Glomerular visceral epithelial cell (primary cell): Measurements from ENCODE around the gene MRGPRD.

ENCODE experiments used
- DNase-seq: peaks from one replicate; pipeline ENCODE4 v3.0.0-alpha.2; 2016; ENCODE audit errors: extremely low spot score

Gene MRGPRD

DNA sequence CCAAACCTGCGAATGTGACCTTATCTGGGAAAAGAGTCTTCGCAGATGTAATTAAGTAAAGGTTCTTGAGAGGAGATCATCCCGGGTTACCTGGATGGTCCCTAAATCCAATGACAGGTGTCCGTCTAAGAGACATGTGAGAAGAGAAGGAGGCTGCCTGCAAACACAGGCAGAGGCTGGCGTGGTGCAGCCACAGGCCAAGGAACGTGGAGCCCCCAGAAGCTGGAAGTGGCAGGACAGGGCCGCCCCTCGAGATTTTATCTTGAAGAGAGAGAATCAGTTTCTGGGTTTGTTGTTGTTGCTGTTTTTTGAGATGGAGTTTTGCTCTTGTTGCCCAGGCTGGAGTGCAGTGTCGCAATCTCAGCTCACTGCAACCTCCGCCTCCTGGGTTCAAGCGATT is 33.6 kb downstream of the MRGPRD start:
- DNase-seq: no peak

DNA sequence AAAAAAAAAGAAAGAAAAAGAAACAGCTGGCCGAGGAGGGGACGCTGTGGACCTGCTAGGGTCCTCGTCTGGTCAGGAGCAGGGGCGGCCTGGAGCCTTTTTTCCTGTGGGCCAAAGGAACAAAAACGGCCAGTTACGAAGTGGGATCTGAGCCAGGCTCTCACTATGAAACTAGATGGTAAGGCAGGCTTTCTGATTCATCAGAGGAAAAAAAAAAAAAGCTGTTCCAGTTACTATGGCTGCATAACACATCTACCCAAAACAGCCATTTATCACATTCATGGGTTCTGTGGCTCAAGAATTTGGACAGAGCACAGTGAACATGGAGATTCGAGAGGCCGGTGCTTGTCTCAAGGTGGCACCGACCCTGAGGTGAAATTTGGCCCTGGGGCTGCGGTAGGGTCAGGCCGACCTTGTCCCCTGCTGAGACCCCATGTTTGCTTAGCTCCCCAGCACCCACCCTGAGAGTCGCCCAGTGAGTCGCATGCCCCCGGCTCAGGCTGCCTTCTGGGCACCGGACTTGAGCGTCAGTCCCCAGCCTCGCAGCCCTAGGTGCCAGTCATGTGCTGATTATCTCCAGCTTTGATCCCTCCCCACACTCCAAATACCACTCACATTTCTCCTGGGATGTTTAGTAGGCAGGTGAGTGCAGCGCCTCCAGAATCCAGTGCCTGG is 34.2 kb downstream of the MRGPRD start:
- peak; percentile 23 for DNase-seq

DNA sequence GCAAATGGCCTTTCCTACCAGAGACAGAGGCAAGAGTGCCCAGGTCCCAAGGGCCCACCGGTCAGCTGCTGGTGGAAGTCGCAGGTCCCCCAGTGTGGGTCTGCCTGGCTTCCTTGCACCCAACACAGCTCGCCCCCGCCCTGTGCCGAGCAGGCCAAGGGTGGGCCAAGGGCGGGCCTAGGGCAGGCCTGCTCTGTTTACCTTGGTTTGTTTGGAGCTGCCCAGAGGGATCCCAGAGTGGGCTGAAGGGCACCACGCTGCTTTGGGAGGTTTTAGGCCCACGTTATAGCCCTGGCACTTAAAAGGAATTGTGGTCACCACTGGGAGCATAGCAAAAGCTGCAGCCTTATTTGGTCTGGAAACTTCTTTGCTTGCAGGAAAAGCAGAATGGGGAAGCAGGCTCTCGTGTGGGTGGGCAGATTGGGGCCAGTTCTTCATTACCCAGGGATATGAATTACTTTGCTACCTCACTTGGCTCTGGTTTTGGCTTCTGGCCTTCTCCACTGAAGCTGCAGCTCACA is 38.0 kb downstream of the MRGPRD start:
- no peak for DNase-seq

DNA sequence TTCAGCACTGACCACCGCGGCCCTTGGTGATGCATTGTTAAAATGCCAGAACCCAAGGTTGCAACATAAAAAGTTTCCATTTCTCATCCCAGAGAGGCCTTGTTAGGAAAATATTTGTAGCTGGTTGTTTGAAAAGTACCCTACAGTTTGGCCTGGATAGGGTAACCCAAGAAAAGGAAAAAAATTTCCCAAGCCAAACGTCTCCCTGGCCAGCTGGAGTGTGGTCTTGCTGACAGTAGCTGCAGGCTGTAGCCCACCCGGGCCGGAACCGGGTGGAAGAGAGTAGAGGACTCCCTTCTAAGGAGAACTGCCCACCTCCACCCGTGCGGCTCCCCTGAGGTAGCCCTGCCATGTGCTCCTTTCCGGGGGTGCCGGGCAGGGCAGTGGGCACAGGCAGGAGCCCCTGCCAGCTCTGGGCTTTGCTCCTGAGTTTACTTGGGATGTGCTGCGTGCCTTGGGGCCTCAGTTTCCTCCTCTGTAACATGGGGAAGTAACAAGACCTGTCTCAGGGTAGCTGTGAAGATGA is 38.6 kb downstream of the MRGPRD start:
- DNase-seq: no peak

DNA sequence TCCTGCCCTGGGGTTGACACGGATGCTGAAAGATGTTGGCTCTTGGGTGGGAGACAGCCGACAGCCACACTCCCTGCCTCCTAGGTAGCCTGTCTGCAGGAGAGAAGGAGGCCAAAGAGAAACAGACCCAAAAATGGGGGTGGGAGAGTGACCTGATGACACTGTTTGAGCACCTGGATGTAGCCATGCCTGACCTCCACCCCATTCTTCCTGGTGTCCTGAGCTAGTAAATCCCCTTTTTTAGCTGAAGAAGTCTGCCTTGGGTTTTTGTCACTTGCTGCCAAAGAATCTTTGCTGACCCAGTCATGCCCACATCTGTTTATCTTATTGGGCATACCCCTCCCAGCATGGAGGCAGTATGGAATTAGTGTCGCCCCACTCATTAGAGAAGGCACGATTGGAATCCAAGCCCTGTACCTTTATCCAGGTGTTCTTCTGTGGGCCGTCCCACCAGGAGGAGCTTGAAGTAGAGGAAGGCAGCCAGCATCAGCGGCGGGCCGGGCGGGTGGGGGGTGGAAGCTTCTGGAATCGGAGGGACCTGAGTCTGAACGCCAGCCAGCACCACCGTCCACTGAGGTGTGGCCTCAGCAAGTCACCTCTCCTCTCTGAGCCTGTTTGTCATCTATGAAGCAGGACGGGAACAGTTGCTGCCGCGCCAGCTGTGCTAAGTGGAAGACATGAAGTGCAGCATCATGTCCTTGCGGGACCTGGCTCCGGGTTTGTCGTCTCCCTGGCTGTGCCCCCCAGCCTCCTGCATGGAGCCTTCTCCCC is 39.3 kb downstream of the MRGPRD start:
- no peak for DNase-seq

DNA sequence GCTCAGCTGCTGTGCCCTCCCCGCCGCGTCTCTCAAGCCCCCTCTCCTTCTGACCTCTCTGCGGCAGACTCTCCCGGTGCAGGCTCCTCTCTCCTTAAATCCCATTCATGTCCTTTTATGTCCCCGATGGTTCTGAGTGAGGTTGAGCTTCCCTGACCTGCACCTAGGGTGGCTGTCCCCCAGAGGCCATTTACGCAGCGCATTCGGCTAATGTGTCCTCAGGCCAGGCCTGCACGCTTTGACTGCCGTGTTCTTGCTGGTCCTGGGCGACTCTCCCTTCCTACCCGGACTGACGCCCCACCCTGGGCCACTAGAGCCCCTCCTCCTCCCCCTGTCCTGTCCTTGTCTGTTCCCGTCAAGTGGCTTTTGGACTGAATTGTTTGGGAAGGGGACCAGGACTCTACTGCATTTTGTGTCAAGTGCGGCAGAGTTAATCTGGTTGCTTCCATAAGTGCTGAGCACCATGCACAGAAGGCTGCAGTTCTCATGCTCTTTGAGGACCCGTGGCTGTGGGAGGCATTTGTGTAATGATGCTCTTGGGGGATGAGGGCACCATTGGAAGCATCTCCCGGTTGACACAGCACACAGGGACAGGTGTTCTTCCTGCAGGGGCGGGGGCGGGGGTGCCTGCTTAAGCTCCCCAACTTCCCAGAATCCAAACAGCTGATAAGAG is 40.0 kb downstream of the MRGPRD start:
- no peak for DNase-seq

DNA sequence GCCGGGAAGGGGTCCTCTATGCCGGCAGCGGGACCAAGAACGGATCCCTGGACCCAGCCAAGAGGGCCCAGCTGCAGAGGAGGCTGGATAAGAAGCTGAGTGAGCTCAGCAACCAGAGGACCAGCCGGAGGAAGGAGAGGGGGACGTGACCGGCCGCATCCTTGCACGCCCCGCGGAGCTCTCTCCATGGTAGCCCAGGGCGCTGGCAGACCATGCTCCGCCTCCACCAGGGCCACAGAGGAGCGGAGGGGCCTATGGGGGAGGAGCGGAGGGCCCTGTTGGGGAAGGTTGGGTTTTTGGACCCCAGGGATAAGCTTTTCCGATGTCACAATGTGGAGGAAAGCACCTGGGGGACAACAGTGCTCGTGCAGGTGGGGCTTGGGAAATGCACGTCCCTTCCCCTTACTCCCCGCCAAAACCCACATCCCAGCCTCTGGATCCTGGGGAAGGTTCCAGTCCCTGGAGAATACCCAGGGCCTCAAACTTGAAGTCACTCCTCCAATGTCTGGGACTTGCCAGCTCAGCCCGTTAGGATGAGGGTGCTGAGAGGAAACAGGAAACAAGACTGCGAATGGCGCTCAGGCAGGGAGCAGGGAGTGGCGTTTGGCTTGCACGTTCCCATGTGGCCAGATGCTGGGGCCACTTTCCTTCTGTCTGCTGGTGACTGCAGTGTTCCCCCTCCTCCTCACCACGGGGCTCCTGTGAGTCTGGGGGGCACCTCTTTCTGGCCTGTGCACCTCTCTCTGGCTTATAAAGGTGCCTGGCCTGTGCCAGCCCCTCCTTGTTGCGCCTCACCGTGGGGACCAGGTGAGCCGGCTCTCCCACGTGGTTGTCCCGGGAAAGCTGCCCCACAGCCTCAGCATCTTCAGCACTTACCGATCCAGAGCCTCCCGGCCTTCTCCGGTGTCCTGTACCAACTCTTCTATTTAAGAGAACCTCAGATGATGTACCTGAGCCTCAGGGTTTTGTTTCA is 40.9 kb downstream of the MRGPRD start:
- DNase-seq: no peak

DNA sequence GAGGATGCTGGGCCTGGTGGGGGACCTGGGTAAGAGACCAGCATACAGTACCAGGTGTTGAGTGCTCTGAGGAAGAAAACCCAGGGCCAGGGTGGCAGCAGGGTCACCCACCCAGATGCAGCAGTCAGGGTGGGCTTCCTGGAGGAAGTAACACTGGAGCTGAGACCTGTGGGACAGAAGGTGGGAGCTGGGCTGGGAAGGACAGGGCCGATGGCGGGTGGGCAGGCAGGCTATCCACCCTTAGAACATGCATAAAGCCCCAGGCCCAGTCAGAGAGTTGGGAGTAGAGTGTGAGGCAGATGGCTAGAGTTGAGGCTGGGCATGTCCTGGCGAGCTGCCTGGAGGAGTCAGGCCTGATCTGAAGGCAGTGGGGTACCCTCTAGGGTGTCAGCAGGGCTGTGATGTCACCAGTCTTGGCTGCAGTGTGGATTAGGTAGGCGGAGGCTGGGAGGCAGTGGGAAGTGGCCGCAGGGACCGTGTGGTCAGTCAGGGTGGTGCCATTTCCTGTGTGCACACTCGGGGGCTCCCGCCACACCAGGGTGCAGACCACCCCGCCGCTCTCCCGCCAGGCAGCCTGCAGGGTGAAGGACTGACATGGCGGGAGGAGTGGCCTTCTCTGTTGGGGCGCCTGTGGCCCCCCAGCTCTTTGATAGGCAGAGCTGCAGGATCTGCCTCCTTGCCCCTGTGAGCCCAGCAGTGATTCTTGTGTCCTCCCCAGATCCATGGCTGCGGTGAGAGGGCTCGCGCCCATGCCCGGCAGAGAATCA is 41.8 kb downstream of the MRGPRD start:
- DNase-seq: no peak

DNA sequence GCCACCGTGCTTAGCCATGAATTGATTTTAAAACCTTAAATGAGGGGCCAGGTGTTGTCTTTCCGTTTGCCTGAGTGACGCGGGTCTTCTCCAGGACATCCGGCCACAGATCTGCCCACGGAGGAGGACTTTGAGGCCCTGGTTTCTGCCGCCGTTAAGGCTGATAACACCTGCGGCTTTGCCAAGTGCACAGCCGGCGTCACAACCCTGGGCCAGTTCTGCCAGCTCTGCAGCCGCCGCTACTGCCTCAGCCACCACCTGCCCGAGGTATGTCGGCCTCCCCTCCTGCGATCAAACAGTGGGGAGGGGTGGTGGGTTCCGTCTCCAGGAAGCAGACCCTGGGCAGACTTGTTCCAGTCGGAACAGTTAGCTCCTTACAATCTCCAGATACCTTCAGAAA is 42.7 kb downstream of the MRGPRD start:
- no peak for DNase-seq

DNA sequence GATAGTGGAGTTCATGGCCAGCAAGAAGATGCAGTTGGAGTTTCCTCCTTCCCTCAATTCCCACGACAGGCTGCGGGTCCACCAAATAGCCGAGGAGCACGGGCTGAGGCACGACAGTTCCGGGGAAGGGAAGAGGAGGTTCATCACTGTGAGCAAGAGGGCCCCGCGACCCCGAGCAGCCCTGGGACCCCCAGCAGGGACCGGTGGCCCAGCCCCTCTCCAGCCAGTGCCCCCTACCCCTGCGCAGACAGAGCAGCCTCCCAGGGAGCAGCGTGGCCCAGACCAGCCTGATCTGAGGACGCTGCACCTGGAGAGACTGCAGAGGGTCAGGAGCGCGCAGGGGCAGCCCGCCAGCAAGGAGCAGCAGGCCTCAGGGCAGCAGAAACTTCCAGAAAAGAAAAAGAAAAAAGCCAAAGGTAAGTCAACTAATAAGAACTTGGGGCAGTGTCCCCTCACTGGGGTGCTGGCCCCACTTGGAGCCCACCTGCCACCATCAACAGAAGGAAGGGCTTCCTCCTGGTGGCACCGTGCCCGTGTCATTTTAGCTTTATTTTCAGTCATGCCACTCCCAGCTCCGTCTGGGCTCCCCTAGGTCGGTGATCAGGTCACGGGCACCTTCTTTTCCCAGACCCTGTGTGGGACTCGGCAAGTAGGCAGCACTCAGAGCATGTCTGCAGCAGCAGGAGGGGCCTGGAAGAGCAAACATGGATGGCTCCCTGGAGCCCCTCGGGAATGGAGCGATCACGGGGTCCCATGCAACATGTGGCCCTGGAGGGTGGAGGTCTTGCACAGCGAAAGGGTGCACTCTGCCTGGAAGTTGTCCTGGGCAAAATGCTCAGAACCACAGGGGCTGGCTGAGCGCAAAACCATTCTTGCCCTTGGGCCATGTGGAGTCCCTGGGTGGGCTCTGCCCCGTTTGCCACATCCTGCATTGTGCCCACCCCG is 43.8 kb downstream of the MRGPRD start:
- DNase-seq: no peak

DNA sequence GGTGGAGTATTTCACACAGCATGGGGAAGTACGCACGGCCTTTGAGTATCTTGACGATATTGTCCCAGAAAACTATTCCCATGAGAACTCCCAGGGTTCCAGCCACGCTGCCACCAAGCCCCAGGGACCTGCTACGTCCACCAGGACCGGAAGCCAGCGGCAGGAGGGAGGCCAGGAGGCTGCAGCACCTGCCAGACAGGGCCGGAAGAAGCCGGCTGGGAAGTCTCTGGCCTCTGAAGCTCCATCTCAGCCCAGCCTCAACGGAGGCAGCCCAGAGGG is 44.5 kb downstream of the MRGPRD start:
- DNase-seq: no peak

DNA sequence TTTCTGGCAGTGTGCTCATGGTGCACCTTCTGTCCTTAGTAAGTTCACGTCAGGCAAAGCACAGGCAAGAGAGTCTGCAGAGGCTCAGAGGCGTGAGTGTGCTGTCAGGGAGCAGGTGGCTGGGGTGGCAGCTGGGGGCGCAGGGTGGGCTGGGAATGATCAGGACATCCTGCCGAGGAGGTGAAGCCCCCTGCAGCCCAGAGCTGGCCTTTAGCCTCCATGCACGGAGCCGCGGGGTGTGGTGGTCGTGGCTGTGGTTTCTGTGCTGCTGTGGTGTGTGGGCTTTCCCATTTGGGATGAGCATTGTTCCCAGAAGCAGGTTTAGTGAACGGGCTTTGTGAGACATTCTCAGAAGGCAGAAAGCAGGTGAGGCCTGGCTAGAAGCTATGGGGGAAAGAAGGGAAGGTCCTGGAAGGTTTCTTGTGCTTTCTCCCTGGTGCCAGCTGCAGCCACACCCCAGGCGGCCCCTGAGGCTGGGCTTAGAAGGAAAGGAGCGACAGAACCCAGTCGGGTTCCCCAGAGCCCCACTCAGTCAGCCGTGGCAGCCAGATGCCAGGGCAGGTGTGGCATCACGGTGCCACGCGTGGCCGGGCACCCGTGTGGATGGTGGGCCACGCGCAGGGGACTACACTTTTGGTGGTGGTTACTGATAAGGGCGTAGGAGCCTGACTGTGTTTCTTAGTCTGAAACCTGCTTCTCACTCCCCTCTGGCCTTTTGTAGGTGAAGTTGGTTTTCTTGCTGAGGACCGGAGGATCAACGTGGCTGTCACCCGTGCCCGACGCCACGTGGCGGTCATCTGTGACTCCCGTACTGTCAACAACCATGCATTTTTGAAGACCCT is 45.0 kb downstream of the MRGPRD start:
- DNase-seq: no peak

DNA sequence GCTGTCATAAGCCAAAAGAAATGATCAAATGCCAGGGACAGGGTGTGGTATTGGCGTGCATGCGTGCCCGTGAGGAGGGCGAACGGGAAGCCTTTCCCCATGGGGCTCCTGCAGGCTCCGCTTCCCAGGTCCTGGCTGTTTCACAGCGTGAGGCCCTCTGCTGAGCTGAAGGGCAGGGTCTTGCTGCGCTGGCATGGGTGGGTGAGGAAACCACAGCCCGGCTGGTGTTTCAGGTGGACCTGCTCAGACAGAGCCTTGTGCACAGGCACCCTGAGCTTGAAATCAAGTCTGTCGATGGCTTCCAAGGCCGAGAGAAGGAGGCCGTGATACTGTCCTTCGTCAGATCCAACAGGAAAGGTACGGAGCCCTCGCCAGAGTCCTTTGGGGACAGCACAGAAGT is 45.7 kb downstream of the MRGPRD start:
- no peak for DNase-seq

DNA sequence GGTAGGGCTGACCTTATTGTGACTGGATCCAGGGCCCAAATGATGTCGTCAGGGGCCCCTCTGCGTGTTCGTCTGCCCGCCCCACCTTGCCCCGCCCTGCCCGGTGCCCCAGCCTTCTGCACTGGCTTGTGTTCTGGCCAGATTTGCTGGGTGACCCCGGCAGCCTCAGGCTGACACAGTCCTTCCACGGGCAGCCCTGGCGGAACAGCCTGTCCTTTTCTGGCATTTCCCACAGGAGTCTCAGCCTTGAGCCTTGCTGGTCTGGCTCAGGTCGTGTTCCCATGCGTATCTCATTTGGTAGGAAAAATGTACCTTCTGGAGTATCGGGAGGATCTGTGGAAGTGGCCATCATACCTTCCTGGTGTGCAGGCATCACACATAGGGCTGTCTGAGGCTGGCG is 46.1 kb downstream of the MRGPRD start:
- no peak for DNase-seq

DNA sequence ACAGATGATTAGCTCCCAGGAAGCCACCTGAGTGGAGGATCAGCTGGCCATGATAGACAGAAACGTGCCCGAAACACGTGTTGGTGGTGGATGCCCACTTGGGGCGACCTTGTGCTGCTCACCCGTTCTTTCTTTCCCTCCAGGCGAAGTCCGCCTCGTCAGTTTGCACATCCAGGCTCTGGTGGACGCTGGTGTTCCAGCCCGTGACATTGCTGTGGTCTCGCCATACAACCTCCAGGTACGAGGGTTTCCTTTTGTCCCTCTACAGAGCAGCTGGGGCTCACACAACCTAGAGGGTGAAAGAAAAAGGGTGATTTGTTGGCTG is 46.5 kb downstream of the MRGPRD start:
- DNase-seq: no peak

DNA sequence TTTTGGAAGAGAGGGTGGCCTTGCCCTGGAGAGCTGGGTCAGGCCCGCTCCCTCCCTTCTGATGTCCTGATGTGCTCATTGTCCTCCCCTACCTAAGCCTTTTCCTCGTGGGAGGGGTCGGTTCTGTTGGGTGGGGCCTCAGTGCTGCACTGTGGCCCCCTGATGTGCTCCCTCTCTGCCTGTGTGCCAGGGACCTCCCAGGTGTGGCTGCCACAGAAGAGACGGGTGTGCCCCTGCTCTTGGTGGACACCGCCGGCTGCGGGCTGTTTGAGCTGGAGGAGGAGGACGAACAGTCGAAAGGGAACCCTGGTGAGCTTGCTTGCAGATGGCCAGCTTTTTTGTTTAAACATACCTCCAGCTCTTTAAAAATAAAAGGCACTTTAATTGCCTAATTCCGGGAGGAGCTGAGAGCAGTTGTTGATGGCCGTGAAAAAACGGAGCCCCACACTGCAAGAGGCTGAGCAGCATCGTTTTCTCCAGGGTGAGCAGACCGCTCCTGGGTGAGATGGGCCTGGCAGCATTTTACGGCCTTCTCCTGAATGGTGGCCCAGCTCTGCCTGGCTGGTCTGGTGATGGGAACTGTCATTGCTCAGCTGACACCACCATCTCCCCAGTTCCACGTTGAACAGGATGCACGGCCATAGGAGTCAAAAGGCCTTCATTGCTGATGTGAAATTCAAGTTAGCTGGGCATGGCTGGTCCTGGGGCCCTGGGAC is 47.0 kb downstream of the MRGPRD start:
- DNase-seq: no peak

DNA sequence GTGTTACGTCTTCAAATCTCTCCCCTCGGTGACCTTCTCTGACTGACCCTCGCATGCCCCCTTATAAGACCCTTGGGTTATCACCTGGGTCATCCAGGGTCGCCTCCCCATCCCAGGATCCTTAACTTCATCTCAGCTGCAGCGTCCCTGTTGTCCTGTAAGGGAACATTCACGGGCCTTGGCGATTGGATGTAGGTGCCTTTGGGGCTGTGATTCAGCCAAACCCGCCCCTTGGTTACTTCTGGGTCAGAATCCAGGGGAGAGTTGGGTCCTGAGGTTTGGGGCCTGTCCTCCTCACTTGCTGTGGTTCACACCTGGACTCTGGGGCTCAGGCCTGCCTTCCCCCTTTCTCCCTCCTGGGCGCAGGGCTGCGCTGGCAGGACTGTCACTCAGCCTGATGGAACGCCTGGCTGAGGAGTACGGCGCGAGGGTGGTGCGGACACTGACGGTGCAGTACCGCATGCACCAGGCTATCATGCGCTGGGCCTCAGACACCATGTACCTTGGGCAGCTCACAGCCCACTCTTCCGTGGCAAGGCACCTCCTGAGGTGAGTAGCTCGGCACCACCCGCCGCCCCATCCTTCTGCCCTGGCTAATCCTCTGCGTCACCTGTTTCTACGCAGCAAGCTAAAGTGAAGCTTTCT is 47.7 kb downstream of the MRGPRD start:
- DNase-seq: no peak

DNA sequence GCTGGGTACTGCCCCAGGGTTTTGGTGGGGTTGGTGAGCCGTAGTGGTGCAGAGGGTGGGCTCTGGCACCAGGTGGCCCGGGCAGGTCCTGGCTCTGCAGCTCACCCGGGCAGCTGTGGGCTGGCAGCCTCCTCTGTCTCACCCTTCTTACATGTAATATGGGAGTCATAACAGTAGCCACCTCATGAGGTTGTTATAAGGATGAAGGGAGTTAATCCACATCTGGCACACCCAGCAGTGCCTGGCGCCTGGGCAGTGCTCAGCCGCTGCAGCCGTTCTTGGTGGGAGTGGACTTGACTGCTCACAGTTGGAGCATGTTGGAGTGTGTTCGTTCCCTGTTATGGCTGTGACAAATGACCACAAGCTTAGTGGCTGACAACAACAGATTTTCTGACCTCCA is 48.4 kb downstream of the MRGPRD start:
- no peak for DNase-seq
